Mucosa of descending colon (tissue), 3 donors: ENCODE results near the gene PBX1. TPM values are rescaled to one million over a fixed set of nuclear protein-coding genes. Genes with fewer than 3 reads are reported as not detected.

ENCODE experiments used
- ATAC-seq: fragments of 200-7000 bp; cut with Tn5 transposase; one replicate; pipeline ENCODE4 v1.9.1; 2020; ENCODE audit warnings: mild to moderate bottlenecking, moderate library complexity
- DNase-seq, 3 donors: peaks; one replicate each; pipeline ENCODE4 v3.0.0-alpha.2; 2020
- H3K36me3 ChIP-seq: fragments of 200-600 bp; one replicate; pipeline ENCODE4 v1.8.0; 2021; ENCODE audit warnings: low read depth, mild to moderate bottlenecking
- H3K4me1 ChIP-seq: fragments of 200-600 bp; one replicate; pipeline ENCODE4 v1.8.0; 2021; ENCODE audit warnings: low read depth, mild to moderate bottlenecking
- H3K4me3 ChIP-seq: fragments of 200-600 bp; one replicate; pipeline ENCODE4 v1.8.0; 2021; ENCODE audit warnings: mild to moderate bottlenecking
- H3K9me3 ChIP-seq: fragments of 200-600 bp; one replicate; pipeline ENCODE4 v1.8.0; 2021; ENCODE audit warnings: mild to moderate bottlenecking
- intact Hi-C, 2 donors: fragments of 100-400 bp; cut with DNase I in 1 of 2; cut with micrococcal nuclease in 1 of 2; formaldehyde crosslinking; loops; one replicate each; pipeline versions ENCODE4 v1.11.0 to v1.11.1; 2022; cut with DNase I, micrococcal nuclease
- total RNA-seq, 3 donors: library from RNA; stranded (reverse); fragmentation: NEBNext Ultra II Directional in 2 of 3; extraction: Animal tissue kit (Norgen Biotek cat#: 25700) in 2 of 3; gene quantifications; one replicate each; pipeline versions ENCODE4 v1.2.1 to v1.2.4, GENCODE V29; 2021 to 2023
- TF ChIP-seq, protein P1 (sequence below): fragments of 200-600 bp; IDR thresholded peaks from one replicate; pipeline ENCODE4 v1.8.0; 2022; ENCODE audit warnings: antibody characterized with exemption, mild to moderate bottlenecking
- donor health status: DM: no; HTN: no; CAD: no; lungs with moderate emphysema.
- donor health status: DM: no; HTN: no; CAD: no.
- donor health status: DM: no; HTN: yes; CAD: no.

The PBX1 gene
- total RNA-seq, 3 donors from 2014 or later: 52.6 to 182 (median 82.8) TPM

DNA sequence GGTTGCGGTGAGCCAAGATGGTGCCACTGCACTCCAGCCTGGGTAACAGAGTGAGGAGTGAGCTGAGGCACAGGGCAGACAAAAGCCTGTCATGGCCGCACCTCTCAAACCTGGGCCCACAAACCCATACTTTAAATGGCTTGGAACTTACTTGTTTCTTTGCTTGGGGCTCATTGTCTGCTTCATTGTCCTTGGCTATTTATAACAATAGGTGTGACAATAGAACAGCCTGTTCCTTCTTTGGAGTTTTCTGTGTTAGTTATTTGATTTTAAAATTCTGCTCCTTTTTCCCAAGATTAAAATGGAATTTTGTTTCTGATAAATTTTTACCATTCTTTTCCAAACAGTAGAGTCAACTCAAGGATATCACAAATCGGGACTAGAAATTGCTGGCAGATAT, 94.7 kb downstream of the PBX1 start:
- no peak overlapping the region for H3K4me3 ChIP-seq
- TF ChIP-seq, protein P1, sequence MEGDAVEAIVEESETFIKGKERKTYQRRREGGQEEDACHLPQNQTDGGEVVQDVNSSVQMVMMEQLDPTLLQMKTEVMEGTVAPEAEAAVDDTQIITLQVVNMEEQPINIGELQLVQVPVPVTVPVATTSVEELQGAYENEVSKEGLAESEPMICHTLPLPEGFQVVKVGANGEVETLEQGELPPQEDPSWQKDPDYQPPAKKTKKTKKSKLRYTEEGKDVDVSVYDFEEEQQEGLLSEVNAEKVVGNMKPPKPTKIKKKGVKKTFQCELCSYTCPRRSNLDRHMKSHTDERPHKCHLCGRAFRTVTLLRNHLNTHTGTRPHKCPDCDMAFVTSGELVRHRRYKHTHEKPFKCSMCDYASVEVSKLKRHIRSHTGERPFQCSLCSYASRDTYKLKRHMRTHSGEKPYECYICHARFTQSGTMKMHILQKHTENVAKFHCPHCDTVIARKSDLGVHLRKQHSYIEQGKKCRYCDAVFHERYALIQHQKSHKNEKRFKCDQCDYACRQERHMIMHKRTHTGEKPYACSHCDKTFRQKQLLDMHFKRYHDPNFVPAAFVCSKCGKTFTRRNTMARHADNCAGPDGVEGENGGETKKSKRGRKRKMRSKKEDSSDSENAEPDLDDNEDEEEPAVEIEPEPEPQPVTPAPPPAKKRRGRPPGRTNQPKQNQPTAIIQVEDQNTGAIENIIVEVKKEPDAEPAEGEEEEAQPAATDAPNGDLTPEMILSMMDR: no peak
- DNase-seq (no peak), ATAC-seq (no peak)
- H3K9me3 ChIP-seq: no peaks in the 10 kb centered on the region
- H3K4me1 ChIP-seq: peaks cover 29% of the 10 kb centered on the region
- intact Hi-C loops: no loop called here
- H3K36me3 ChIP-seq: no peaks in the 10 kb centered on the region

DNA sequence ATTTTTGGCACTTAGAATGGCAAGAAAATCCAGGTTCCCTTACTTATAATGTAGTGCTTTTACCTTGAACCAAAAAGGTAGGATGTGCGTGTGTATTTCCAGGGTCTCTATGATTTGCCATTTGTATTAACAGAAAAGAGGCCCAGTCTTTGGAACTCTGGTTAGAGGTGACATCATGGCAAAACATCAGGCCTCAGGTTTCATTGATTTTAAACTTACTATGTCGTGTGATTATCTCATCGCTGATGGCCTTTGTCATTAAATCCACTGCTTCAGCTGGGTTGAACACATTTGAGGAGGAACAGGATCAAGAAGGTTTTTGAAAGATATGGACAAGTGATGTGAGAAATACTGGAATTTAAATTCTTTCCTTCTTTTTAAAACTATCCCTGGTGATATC, 95.2 kb downstream of the PBX1 start:
- H3K9me3 ChIP-seq: no peaks in the 10 kb centered on the region
- peaks cover 31% of the 10 kb centered on the region for H3K4me1 ChIP-seq
- TF ChIP-seq, protein P1: no peak
- no peaks in the 10 kb centered on the region for H3K36me3 ChIP-seq
- ATAC-seq (no peak), DNase-seq (no peak)
- H3K4me3 ChIP-seq: no peak overlapping the region
- intact Hi-C loops: no loop called here

DNA sequence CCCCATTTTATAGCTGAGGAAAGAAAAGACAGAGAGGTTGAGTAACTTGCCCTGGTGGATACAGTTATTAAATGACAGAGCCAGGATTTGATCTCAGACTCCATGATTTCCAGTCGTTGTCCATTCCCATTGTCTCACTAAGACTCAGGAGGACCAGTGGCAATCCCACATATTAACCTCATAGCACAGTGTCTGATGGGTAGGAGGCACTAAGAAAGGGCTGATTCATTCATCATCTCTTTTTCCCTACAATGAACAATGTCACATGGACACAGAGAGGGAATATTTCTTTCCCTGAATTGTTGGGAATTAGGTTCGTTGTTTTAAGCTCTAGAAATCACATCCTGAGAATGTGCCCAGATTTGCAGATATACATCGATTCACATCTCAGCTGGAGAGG, 99.9 kb downstream of the PBX1 start:
- Histone ChIP-seq H3K4me3 (no peak overlapping the region), H3K36me3 (no peaks in the 10 kb centered on the region), H3K9me3 (no peaks in the 10 kb centered on the region), H3K4me1 (peaks cover 29% of the 10 kb centered on the region)
- DNase-seq (no peak), ATAC-seq (no peak)
- intact Hi-C loops: no loop called here
- TF ChIP-seq, protein P1: no peak

DNA sequence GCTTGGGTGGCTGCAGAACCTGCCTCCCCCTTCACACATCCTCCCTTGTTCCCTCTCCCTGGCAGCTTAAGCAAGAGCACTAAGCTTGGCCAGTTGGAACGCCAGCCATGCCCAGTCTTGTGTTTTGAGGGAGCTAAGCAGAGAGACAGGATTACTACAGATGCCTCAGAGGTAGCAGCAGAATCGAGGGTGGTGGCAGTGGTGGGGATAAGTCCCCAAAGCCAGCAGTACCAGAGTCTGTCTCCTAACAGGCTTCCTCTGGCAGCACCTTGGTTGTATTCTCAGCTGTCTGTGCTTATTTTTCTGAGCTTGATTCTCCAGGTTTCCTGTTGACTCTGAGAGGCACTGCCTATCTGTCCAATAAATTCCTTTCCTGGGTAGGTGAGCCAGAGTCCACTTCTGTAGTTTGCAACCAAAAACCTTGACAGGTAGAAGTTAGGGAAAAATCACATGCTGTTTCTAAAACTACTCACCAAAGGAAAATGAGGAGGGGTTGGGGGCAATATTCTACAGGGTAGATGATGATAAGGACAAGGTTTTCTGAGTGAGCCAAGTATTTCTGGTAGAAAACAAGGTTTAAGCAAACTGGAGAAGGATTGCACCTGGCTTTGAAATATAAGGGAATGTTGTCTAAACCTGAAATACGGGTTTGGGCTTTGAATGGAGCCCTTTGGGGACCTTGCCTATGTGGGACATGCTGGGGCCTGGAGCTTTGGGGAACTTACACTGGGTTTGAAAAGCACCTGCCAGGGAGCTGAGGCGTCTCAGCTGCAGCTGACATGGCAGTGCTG, 100.8 kb downstream of the PBX1 start:
- DNase-seq (peak in 2 of 3 donors; percentile 44), ATAC-seq (peak; percentile 93)
- TF ChIP-seq, protein P1: no peak
- intact Hi-C loops: no loop called here
- Histone ChIP-seq H3K9me3 (no peaks in the 10 kb centered on the region), H3K36me3 (no peaks in the 10 kb centered on the region), H3K4me1 (peaks cover 29% of the 10 kb centered on the region), H3K4me3 (no peak overlapping the region)

DNA sequence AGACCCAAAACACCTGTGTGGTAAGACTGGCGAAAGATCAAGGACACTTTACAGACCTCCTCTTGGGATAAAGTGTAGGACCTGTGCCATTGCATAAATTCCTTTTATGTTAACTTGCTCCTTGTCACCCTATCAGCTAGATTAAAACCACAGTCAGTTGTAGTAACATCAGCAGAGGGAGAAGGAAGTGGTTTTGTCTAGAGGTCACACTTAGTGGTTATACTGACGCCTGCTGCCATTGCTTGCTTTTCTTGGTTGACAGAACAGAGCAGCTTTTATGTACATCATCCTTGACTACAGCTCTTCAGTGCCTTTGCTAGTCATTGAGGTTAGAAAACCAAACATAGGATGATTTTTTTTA, 101.4 kb downstream of the PBX1 start:
- ATAC-seq: peak; percentile 77
- Histone ChIP-seq H3K9me3 (no peaks in the 10 kb centered on the region), H3K4me1 (peaks cover 29% of the 10 kb centered on the region), H3K36me3 (no peaks in the 10 kb centered on the region), H3K4me3 (no peak overlapping the region)
- DNase-seq: peak in 1 of 3 donors; percentile 38
- intact Hi-C loops: no loop called here
- TF ChIP-seq, protein P1: no peak
